ENCODE measurements around the gene CSTPP1. TPM values are rescaled to one million over a fixed set of nuclear protein-coding genes. Genes with fewer than 3 reads are reported as not detected.
A peak's percentile ranks its signal among the peaks of the same experiment; 100 is the strongest.
"Not testable (repeated sequence)": the region's sequence is repeated elsewhere in the genome, so short reads cannot be mapped to it uniquely, and the experiment has no call there.

The CSTPP1 gene
- total RNA-seq, 4 donors from 2014 or later = 19.1 to 27.0 (median 21.8) TPM

- TF ChIP-seq EP300 (IDR thresholded peaks at IDR 0.05) (no peak), CTCF (IDR thresholded peaks at IDR 0.05) (no peak), POLR2AphosphoS5 (IDR thresholded peaks at IDR 0.05) (no peak), POLR2A (IDR thresholded peaks at IDR 0.05) (no peak)
- WGBS, 2 donors (ENCODE audit: low coverage in 1 of 2) = 0 to 50% methylated on average over 1 to 2 of the region's 2 CpGs
- no peak overlapping the region for H3K4me3 ChIP-seq
- H3K4me1 ChIP-seq = no peaks in the 10 kb centered on the region
- H3K36me3 ChIP-seq = no peaks in the 10 kb centered on the region
- ATAC-seq = no peak
- H3K9me3 ChIP-seq = no peaks in the 10 kb centered on the region
- H3K27me3 ChIP-seq = no peaks in the 10 kb centered on the region
- H3K27ac ChIP-seq = peak overlapping the region in 1 of 4 donors; percentile 3
Observed at GRCh38 chr11:47204637-47204989, 268.1 kb downstream of the CSTPP1 start.

GRCh38 chr11:47206577-47206976, 270.0 kb downstream of the CSTPP1 start:
- not testable (repeated sequence) for H3K27ac ChIP-seq, H3K36me3 ChIP-seq, ATAC-seq, H3K4me3 ChIP-seq, H3K9me3 ChIP-seq, H3K27me3 ChIP-seq, H3K4me1 ChIP-seq
- WGBS, 2 donors (ENCODE audit: low coverage in 1 of 2) = 83 to 100% methylated on average over 3 of the region's 5 CpGs

DNA sequence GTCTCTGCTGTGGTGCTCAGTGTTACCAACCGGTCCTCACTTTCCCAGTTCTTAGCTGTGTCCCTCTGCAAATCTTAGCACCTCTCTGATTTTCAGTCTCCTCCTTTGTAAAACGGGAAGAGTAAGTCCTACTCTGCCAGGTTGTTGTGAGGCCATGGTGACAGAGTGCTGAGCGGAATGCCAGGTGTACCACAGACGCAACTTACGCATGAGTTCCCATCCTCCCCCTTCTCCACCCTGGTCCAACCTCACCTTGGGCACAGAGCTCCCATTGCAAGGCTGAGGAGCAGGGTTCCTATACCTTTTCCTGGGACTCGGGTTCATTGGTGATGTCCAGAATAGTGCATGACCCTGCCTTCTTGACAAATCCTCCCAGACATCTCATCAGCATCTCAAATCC, 270.9 kb downstream of the CSTPP1 start:
- 73 to 83% methylated on average over 4 to 6 of the region's 6 CpGs for whole genome bisulfite sequencing, 2 donors (ENCODE audit: low coverage in 1 of 2)
- Histone ChIP-seq H3K4me3 (no peak overlapping the region), H3K27ac (no peak overlapping the region), H3K36me3 (no peaks in the 10 kb centered on the region), H3K27me3 (no peaks in the 10 kb centered on the region), H3K9me3 (no peaks in the 10 kb centered on the region), H3K4me1 (no peaks in the 10 kb centered on the region)
- ATAC-seq = no peak
- no peak for TF ChIP-seq EP300 (IDR thresholded peaks at IDR 0.05)
- TF ChIP-seq POLR2AphosphoS5 (IDR thresholded peaks at IDR 0.05) = no peak
- no peak for TF ChIP-seq CTCF (IDR thresholded peaks at IDR 0.05)
- TF ChIP-seq POLR2A (IDR thresholded peaks at IDR 0.05) = no peak

DNA sequence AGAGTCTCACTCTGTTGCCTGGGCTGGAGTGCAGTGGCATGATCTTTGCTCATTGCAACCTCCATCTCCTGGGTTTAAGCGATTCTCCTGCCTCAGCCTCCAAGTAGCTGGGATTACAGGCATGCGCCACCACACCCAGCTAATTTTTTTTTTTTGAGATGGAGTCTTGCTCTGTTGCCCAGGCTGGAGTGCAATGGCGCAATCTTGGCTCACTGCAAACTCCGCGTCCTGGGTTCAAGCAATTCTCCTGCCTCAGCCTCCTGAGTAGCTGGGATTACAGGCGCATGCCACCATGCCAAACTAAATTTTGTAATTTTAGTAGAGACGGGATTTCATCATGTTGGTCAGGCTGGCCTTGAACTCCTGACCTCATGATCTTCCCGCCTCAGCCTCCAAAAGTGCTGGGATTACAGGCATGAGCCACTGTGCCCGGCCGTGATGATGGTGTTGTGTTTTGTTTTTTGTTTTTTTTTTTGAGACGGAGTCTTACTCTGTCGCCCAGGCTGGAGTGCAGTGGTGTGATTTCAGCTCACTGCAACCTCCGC, 271.5 kb downstream of the CSTPP1 start:
- not testable (repeated sequence) for H3K4me1 ChIP-seq

DNA sequence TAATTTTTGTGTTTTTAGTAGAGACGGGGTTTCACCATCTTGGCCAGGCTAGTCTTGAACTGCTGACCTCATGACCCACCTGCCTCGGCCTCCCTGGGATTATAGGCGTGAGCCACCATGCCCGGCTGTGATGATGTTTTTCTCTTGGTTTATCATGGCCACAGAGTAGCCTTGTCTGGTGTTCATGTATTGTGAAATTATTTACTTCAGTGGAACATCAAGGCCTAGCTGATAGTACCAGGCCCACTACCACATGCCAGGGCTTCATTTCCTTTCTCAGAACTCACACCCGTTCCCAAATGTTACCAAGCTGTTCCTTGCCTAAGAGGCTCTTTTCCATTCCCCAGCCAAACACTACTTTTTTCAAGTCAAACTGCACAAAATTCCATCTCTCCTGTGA, 272.1 kb downstream of the CSTPP1 start:
- Histone ChIP-seq H3K4me1 (peaks cover 0 to 3% (median 0%) of the 10 kb centered on the region in 3 donors), H3K27ac (no peak overlapping the region), H3K9me3 (no peaks in the 10 kb centered on the region), H3K36me3 (no peaks in the 10 kb centered on the region), H3K4me3 (no peak overlapping the region), H3K27me3 (no peaks in the 10 kb centered on the region)
- ATAC-seq = no peak
- TF ChIP-seq POLR2A (IDR thresholded peaks at IDR 0.05) (no peak), CTCF (IDR thresholded peaks at IDR 0.05) (no peak), POLR2AphosphoS5 (IDR thresholded peaks at IDR 0.05) (no peak)
- 83 to 100% methylated on average over 3 to 4 of the region's 5 CpGs for WGBS, 2 donors (ENCODE audit: low coverage in 1 of 2)

More for the DNA sequence above, 271.5 kb downstream of the CSTPP1 start:
- WGBS, 2 donors (ENCODE audit: low coverage in 1 of 2) = 80 to 90% methylated on average over 1 to 10 of the region's 13 CpGs
- H3K36me3 ChIP-seq, ATAC-seq, H3K4me3 ChIP-seq, H3K27ac ChIP-seq, H3K27me3 ChIP-seq, H3K9me3 ChIP-seq: not testable (repeated sequence)

Small RNA genes lying within 50 kb of the gene (small RNA-seq; reads per million reads assigned to genes)
- gene MIR6745 = 0 to 0.12 (median 0.04) reads per million in 4 donors

Other genes starting within 250 kb of the CSTPP1 start
- 100 to 1,000 TPM in 1 of 4 donors, 10 to 100 TPM in 3; 57.3 to 105 (median 64.0) TPM for gene ARHGAP1, start 236.1 kb upstream of the CSTPP1 start, total RNA-seq
- 10 to 100 TPM in 3 of 4 donors, 1 to 10 TPM in 1; 4.7 to 14.2 (median 10.4) TPM for gene ZNF408, start 235.7 kb upstream of the CSTPP1 start, total RNA-seq
- gene F2, start 217.5 kb upstream of the CSTPP1 start, total RNA-seq = 1 to 10 TPM in 1 of 4 donors, under 1 TPM in 1, not detected in 2; 0.62 to 3.6 TPM
- 10 to 100 TPM; 39.8 to 46.9 (median 43.4) TPM for gene CKAP5, start 90.5 kb upstream of the CSTPP1 start, total RNA-seq
- gene LRP4, start 18.2 kb upstream of the CSTPP1 start, total RNA-seq = 1 to 10 TPM; 2.6 to 9.8 (median 6.7) TPM
- 100 to 1,000 TPM; 127 to 223 (median 198) TPM for gene ARFGAP2, start 240.1 kb downstream of the CSTPP1 start, total RNA-seq
- gene PACSIN3, start 249.7 kb downstream of the CSTPP1 start, total RNA-seq = 10 to 100 TPM; 61.3 to 74.9 (median 65.3) TPM

Measured in gastroesophageal sphincter (tissue), 4 donors.